ENCODE measurements around the gene HOXA1.

DNA sequence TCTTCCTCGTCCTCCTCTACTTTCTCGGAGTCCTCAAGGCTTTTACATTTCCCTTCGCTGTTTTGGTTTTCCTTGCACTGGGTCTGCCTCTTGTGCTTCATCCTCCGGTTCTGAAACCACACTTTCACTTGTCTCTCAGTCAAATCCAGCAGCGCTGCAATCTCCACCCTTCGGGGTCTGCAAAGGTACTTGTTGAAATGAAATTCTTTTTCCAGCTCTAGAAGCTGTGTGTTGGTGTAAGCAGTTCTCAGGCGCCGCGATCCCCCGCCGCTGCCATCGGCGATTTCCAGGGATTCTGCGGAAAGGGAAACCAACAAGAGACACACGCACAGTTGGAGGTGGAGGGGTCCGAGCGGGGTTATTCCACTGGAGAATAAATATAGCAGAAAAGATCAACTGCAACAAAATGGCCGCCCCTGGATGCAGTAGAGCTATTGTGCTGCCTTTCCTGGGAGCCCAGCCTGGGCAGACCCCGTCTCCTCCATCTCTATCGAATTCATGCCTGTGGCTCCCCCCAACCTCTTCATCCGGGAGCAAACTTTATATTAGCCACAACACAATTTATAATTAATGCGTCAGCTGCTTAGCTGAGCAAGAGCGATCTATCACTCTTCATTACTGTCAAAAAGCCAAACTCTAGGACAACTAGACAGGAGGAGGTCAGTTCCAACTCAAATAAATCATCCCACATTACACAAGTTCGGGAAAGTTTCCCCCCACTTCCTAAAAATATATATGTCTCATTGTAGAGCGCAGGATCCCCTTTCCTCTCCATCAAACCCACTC is 5.6 kb upstream of the HOXA1 start:
- TF ChIP-seq RAD21 (IDR thresholded peaks at IDR 0.05 in 1 of 2, conservative IDR thresholded peaks at IDR 0.05 in 1 of 2; ENCODE audit: low read depth in 2 of 2, low read length in 2 of 2) (no peak), POLR2AphosphoS5 (IDR thresholded peaks at IDR 0.05; ENCODE audit: low read depth, low read length) (no peak)
